ENCODE results near the gene TYW1B. TPM values are rescaled to one million over a fixed set of nuclear protein-coding genes. Genes with fewer than 3 reads are reported as not detected.
"Not testable (repeated sequence)": the region's sequence is repeated elsewhere in the genome, so short reads cannot be mapped to it uniquely, and the experiment has no call there.

TYW1B gene
- polyA plus RNA-seq (2013, experiment 1 of 2; ENCODE audit: insufficient read length), result 0.34 TPM
- 0.54 TPM for polyA plus RNA-seq (2013, experiment 2 of 2; ENCODE audit: insufficient read length)

- DNase-seq, result peak; percentile 97
Measured at GRCh38 chr7:72827839-72828591, at the start of gene TYW1B. Gene TYW1B, minus strand, starts transcription at chr7:72828200. Its CDS starts 125 bp downstream, at chr7:72828075.

- not testable (repeated sequence) for DNase-seq
Measured at GRCh38 chr7:72867591-72867990, 39.6 kb upstream of the TYW1B start.

- DNase-seq, result not testable (repeated sequence)
Measured at GRCh38 chr7:72858846-72859400, 30.9 kb upstream of the TYW1B start.

GRCh38 chr7:72857925-72858324, 29.9 kb upstream of the TYW1B start:
- peak; percentile 57 for DNase-seq

- DNase-seq, result not testable (repeated sequence)
Measured at GRCh38 chr7:72855261-72855660, 27.3 kb upstream of the TYW1B start.

- not testable (repeated sequence) for DNase-seq
Measured at GRCh38 chr7:72852937-72853336, 24.9 kb upstream of the TYW1B start.

- DNase-seq, result not testable (repeated sequence)
Measured at GRCh38 chr7:72850746-72851145, 22.7 kb upstream of the TYW1B start.

GRCh38 chr7:72844146-72844545, 16.1 kb upstream of the TYW1B start:
- not testable (repeated sequence) for DNase-seq

- not testable (repeated sequence) for DNase-seq
Measured at GRCh38 chr7:72843166-72843565, 15.2 kb upstream of the TYW1B start.

- DNase-seq, result not testable (repeated sequence)
Measured at GRCh38 chr7:72840966-72841511, 13.0 kb upstream of the TYW1B start.

GRCh38 chr7:72838315-72838714, 10.3 kb upstream of the TYW1B start:
- DNase-seq, result not testable (repeated sequence)

GRCh38 chr7:72837291-72837690, 9.3 kb upstream of the TYW1B start:
- DNase-seq, result not testable (repeated sequence)

GRCh38 chr7:72830567-72830966, 2.6 kb upstream of the TYW1B start:
- DNase-seq, result not testable (repeated sequence)

- peak; percentile 91 for DNase-seq
Measured at GRCh38 chr7:72829687-72830354, 1.8 kb upstream of the TYW1B start.

GRCh38 chr7:72829291-72829686, 1.3 kb upstream of the TYW1B start:
- DNase-seq, result peak; percentile 98

GRCh38 chr7:72823765-72824732, 4.0 kb downstream of the TYW1B start:
- DNase-seq, result peak; percentile 34

GRCh38 chr7:72822497-72822896, 5.5 kb downstream of the TYW1B start:
- not testable (repeated sequence) for DNase-seq

- not testable (repeated sequence) for DNase-seq
Measured at GRCh38 chr7:72818663-72819361, 9.2 kb downstream of the TYW1B start.

GRCh38 chr7:72817661-72818060, 10.3 kb downstream of the TYW1B start:
- DNase-seq, result not testable (repeated sequence)

- DNase-seq, result not testable (repeated sequence)
Measured at GRCh38 chr7:72816370-72817157, 11.4 kb downstream of the TYW1B start.

Data from fibroblast of skin of back (primary cell).